Activated CD4-positive, alpha-beta T cell treated with anti-CD3 and anti-CD28 coated beads for 36 hours (primary cell): ENCODE results near the gene TMED1. TPM values are rescaled to one million over a fixed set of nuclear protein-coding genes. Genes with fewer than 3 reads are reported as not detected.

Experiments
- ATAC-seq: fragments of 200-7000 bp; cut with Tn5 transposase; one replicate; pipeline ENCODE4 v1.10.0; 2021; ENCODE audit warnings: mild to moderate bottlenecking, moderate library complexity
- CTCF ChIA-PET: fragments of 350-600 bp; sonication (Branson Sonifier 250); formaldehyde crosslinking; loops from one replicate; lab custom pipeline; 2021; ENCODE audit warnings: antibody characterized with exemption; lab: Charles Lee
- POLR2A ChIA-PET: fragments of 350-600 bp; sonication (Branson Sonifier 250); formaldehyde crosslinking; loops from one replicate; lab custom pipeline; 2021; ENCODE audit warnings: antibody characterized with exemption, inconsistent platforms; lab: Charles Lee
- DNase-seq: peaks from one replicate; pipeline ENCODE4 v3.0.0-alpha.2; 2020
- H3K27ac Mint-ChIP-seq: one replicate; pipeline ENCODE4 v1.8.0; 2021; ENCODE audit warnings: mixed read lengths
- H3K27me3 Mint-ChIP-seq: one replicate; pipeline ENCODE4 v1.8.0; 2021; ENCODE audit warnings: mixed read lengths
- H3K36me3 Mint-ChIP-seq: one replicate; pipeline ENCODE4 v1.8.0; 2021; ENCODE audit warnings: low read depth, mixed read lengths
- H3K4me1 Mint-ChIP-seq: one replicate; pipeline ENCODE4 v1.8.0; 2021; ENCODE audit warnings: mixed read lengths
- H3K4me3 Mint-ChIP-seq: one replicate; pipeline ENCODE4 v1.8.0; 2021; ENCODE audit warnings: mild to moderate bottlenecking, moderate library complexity, mixed read lengths
- H3K9me3 Mint-ChIP-seq: one replicate; pipeline ENCODE4 v1.8.0; 2021; ENCODE audit warnings: low read depth, mixed read lengths
- intact Hi-C, 2 experiments: fragments of 100-400 bp; cut with DNase I in 1 of 2; cut with micrococcal nuclease in 1 of 2; formaldehyde crosslinking; loops; one replicate each; pipeline versions ENCODE4 v1.14.2 to v1.15.1; 2022 to 2024; cut with DNase I, micrococcal nuclease
- microRNA-seq: library from miRNA; unstranded; fragments of <30 nt; microRNA quantifications from one replicate; pipeline ENCODE4 v1.2.0, GENCODE V29; 2021; ENCODE audit warnings: borderline replicate concordance
- total RNA-seq, 2 experiments: library from RNA; stranded (reverse); gene quantifications; one replicate each; pipeline ENCODE4 v1.2.3, GENCODE V29; 2021

TMED1 gene
- total RNA-seq, 2 experiments from 2014 or later: 8.7 to 15.3 TPM

DNA sequence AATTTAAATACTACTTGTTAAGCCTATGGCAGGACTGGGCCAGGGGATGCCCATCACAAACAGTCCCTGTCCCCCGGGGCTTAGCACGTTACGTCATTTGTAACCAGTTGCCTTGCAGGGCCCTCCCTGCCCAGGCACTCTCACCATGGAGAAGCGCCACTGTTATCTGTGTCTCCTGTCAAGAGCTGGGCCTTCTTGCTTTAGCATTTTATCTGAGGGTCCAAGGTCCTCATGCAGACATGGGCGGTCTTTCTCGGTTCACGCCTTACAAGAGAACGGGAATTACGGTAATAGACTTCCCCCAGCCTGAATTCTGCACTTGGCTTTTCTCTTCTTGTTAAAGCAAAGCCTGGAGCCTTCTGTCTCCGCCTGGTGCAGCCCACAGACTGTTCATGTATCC is 46.1 kb downstream of the TMED1 start:
- DNase-seq (no peak), ATAC-seq (no peak)
- no peaks in the 10 kb centered on the region for H3K27me3 Mint-ChIP-seq
- CTCF ChIA-PET: interaction anchor here (0.7 kb wide), 1 partner anchor 31 kb away, joined by 4 read pairs; no protein-coding TSS in a partner anchor
- H3K27ac Mint-ChIP-seq: no peak overlapping the region
- peaks cover 26% of the 10 kb centered on the region for H3K36me3 Mint-ChIP-seq
- H3K4me3 Mint-ChIP-seq: no peak overlapping the region
- intact Hi-C loops: no loop called here
- POLR2A ChIA-PET: no interaction called here
- H3K9me3 Mint-ChIP-seq: no peaks in the 10 kb centered on the region
- H3K4me1 Mint-ChIP-seq: no peaks in the 10 kb centered on the region

GRCh38 chr19:10788146-10788545 is 47.9 kb downstream of the TMED1 start:
- Mint-ChIP-seq H3K27ac (no peak overlapping the region), H3K36me3 (peaks cover 31% of the 10 kb centered on the region), H3K4me1 (no peaks in the 10 kb centered on the region), H3K9me3 (no peaks in the 10 kb centered on the region), H3K27me3 (no peaks in the 10 kb centered on the region), H3K4me3 (no peak overlapping the region)
- intact Hi-C loops: no loop called here
- DNase-seq (no peak), ATAC-seq (no peak)
- POLR2A ChIA-PET: interaction anchor here (0.6 kb wide), 1 partner anchor 1882 kb away, joined by 3 read pairs; no protein-coding TSS in a partner anchor
- CTCF ChIA-PET: no interaction called here

DNA sequence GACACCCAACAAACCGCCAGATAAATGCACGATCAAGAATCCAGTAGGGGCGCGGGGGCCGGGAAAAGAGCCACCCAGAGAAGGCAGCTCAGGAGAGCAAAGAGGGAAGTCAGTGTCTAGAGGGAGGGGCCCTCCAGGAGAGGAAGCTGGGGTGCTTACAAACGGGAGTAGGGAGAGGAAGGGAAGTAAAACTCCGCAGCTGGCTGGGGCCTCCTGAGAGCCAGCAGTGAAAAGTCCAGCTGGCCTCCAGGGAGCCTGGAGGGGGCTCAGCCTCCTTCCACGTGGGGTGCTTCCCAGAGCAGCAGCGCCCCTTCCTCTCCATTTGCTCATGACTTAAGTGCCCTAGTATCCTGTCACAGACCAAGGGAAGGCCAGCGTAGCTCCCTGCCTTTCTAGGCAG is 51.8 kb downstream of the TMED1 start:
- ChIA-PET CTCF (interaction anchor here (0.8 kb wide), 1 partner anchor 689 kb away, joined by 3 read pairs; no protein-coding TSS in a partner anchor), POLR2A (no interaction called here)
- DNase-seq (no peak), ATAC-seq (no peak)
- H3K36me3 Mint-ChIP-seq: peaks cover 49% of the 10 kb centered on the region
- H3K27me3 Mint-ChIP-seq: no peaks in the 10 kb centered on the region
- H3K4me1 Mint-ChIP-seq: no peaks in the 10 kb centered on the region
- intact Hi-C loops: no loop called here
- no peak overlapping the region for H3K27ac Mint-ChIP-seq
- H3K4me3 Mint-ChIP-seq: no peak overlapping the region
- no peaks in the 10 kb centered on the region for H3K9me3 Mint-ChIP-seq

DNA sequence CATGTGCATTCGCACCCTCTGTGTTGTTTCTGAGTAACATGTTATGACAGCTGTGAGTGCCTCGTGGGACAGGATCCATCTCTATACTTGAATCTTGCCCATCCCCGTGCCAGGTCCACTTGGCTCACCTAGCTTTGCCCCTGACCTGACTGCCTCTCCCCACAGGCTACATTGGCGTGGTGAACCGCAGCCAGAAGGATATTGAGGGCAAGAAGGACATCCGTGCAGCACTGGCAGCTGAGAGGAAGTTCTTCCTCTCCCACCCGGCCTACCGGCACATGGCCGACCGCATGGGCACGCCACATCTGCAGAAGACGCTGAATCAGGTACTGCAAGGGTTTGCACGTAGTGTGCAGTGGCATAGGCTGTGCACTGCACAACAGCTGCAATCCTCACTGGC is 53.2 kb downstream of the TMED1 start:
- POLR2A ChIA-PET: no interaction called here
- CTCF ChIA-PET: interaction anchor here (0.7 to 1.4 kb wide), 2 partner anchors 24 to 340 kb away, joined by 3 to 4 read pairs; no protein-coding TSS in a partner anchor
- no peaks in the 10 kb centered on the region for H3K9me3 Mint-ChIP-seq

More for the DNA sequence above, 53.2 kb downstream of the TMED1 start:
- Mint-ChIP-seq H3K27ac (no peak overlapping the region), H3K27me3 (no peaks in the 10 kb centered on the region), H3K4me1 (no peaks in the 10 kb centered on the region), H3K4me3 (no peak overlapping the region), H3K36me3 (peaks cover 45% of the 10 kb centered on the region)
- intact Hi-C loops: no loop called here
- ATAC-seq (no peak), DNase-seq (no peak)

Small RNA genes within 50 kb of the gene (microRNA-seq; reads per million reads assigned to microRNA genes)
- not detected for gene MIR199A1
- gene MIR6793: not detected

Other genes starting within 250 kb of the TMED1 start
- not detected for gene AP1M2, start 248.9 kb downstream of the TMED1 start, total RNA-seq
- gene SLC44A2, start 210.7 kb downstream of the TMED1 start, total RNA-seq: 100 to 1,000 TPM in 1 of 2 experiments, 10 to 100 TPM in 1; 80.3 to 105 TPM
- 100 to 1,000 TPM; 433 to 570 TPM for gene ILF3, start 181.9 kb downstream of the TMED1 start, total RNA-seq
- 10 to 100 TPM; 51.5 to 52.8 TPM for gene QTRT1, start 134.8 kb downstream of the TMED1 start, total RNA-seq
- gene DNM2, start 118.1 kb downstream of the TMED1 start, total RNA-seq: 100 to 1,000 TPM; 167 to 185 TPM
- gene C19orf38, start 12.2 kb upstream of the TMED1 start, total RNA-seq: 1 to 10 TPM; 2.7 to 3.6 TPM
- 10 to 100 TPM; 82.3 to 96.8 TPM for gene CARM1, start 35.3 kb upstream of the TMED1 start, total RNA-seq
- 10 to 100 TPM; 15.8 to 21.3 TPM for gene YIPF2, start 92.4 kb upstream of the TMED1 start, total RNA-seq
- gene TIMM29, start 92.6 kb upstream of the TMED1 start, total RNA-seq: 10 to 100 TPM in 1 of 2 experiments, 1 to 10 TPM in 1; 8.6 to 15.5 TPM
- 100 to 1,000 TPM; 102 to 116 TPM for gene SMARCA4, start 124.8 kb upstream of the TMED1 start, total RNA-seq